Measurements from ENCODE around the gene HORMAD2. TPM values are rescaled to one million over a fixed set of nuclear protein-coding genes. Genes with fewer than 3 reads are reported as not detected.

Gene HORMAD2
- total RNA-seq, 4 donors from 2014 or later, result not detected

DNA sequence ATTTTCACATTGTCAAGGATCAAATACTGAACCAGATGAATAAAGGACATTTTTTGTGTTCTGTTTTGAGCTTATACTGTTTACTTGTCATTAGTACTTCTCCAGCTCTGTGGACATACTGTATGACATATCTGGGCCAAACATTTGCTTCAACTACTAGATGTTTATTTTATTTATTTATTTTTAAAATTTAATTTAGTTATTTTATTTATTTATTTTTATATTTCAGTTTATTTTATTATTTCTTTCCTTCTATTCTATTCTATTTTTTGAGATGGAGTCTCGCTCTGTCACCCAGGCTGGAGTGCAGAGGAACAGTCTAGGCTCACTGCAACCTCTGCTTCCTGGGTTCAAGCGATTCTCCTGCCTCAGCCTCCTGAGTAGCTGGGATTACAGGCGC is 37.0 kb downstream of the HORMAD2 start:
- Histone ChIP-seq H3K27me3 (no peaks in the 10 kb centered on the region), H3K4me3 (no peak overlapping the region), H3K36me3 (no peaks in the 10 kb centered on the region), H3K4me1 (no peaks in the 10 kb centered on the region), H3K9me3 (no peaks in the 10 kb centered on the region), H3K27ac (no peak overlapping the region)
- no peak for DNase-seq (ENCODE audit: low spot score in 2 of 2)
- TF ChIP-seq, protein P1, sequence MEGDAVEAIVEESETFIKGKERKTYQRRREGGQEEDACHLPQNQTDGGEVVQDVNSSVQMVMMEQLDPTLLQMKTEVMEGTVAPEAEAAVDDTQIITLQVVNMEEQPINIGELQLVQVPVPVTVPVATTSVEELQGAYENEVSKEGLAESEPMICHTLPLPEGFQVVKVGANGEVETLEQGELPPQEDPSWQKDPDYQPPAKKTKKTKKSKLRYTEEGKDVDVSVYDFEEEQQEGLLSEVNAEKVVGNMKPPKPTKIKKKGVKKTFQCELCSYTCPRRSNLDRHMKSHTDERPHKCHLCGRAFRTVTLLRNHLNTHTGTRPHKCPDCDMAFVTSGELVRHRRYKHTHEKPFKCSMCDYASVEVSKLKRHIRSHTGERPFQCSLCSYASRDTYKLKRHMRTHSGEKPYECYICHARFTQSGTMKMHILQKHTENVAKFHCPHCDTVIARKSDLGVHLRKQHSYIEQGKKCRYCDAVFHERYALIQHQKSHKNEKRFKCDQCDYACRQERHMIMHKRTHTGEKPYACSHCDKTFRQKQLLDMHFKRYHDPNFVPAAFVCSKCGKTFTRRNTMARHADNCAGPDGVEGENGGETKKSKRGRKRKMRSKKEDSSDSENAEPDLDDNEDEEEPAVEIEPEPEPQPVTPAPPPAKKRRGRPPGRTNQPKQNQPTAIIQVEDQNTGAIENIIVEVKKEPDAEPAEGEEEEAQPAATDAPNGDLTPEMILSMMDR (IDR thresholded peaks at IDR 0.05), result no peak
- TF ChIP-seq POLR2A (IDR thresholded peaks at IDR 0.05) (no peak), EP300 (IDR thresholded peaks at IDR 0.05) (no peak)
- WGBS, 2 donors, result 98 to 99% methylated on average over 3 of the region's 3 CpGs

GRCh38 chr22:30118291-30118690 is 38.0 kb downstream of the HORMAD2 start:
- H3K4me3 ChIP-seq, result no peak overlapping the region
- DNase-seq (ENCODE audit: low spot score in 2 of 2), result no peak
- 56 to 61% methylated on average over 2 of the region's 2 CpGs for WGBS, 2 donors
- no peak overlapping the region for H3K27ac ChIP-seq
- TF ChIP-seq, protein P1 (IDR thresholded peaks at IDR 0.05), result no peak
- TF ChIP-seq POLR2A (IDR thresholded peaks at IDR 0.05) (no peak), EP300 (IDR thresholded peaks at IDR 0.05) (no peak)
- no peaks in the 10 kb centered on the region for H3K27me3 ChIP-seq
- no peaks in the 10 kb centered on the region for H3K9me3 ChIP-seq
- no peaks in the 10 kb centered on the region for H3K36me3 ChIP-seq
- H3K4me1 ChIP-seq, result no peaks in the 10 kb centered on the region

DNA sequence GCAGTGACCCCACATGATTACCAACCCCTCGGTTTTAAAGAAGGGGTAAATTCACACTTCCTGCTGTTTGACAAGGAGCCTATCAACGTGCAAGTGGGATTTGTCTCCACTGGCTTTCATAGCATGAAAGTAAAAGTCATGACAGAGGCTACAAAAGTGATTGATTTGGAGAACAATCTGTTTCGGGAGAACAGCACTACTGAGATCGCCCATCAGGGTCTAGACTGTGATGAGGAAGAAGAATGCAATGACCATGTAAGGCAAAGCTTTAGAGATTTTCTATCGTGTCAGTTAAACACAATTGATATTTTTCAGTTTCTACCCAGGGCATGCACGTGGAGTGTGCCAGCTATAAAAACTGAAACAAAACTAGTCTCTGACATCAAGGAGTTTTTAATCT is 41.7 kb downstream of the HORMAD2 start:
- no peaks in the 10 kb centered on the region for H3K4me1 ChIP-seq
- H3K27ac ChIP-seq, result no peak overlapping the region
- TF ChIP-seq EP300 (IDR thresholded peaks at IDR 0.05) (no peak), POLR2A (IDR thresholded peaks at IDR 0.05) (no peak)
- TF ChIP-seq, protein P1 (IDR thresholded peaks at IDR 0.05), result no peak
- no peak for DNase-seq (ENCODE audit: low spot score in 2 of 2)
- no peaks in the 10 kb centered on the region for H3K9me3 ChIP-seq
- no peak overlapping the region for H3K4me3 ChIP-seq
- H3K27me3 ChIP-seq, result no peaks in the 10 kb centered on the region
- WGBS, 2 donors, result 24 to 32% methylated on average over 6 of the region's 6 CpGs
- no peaks in the 10 kb centered on the region for H3K36me3 ChIP-seq

DNA sequence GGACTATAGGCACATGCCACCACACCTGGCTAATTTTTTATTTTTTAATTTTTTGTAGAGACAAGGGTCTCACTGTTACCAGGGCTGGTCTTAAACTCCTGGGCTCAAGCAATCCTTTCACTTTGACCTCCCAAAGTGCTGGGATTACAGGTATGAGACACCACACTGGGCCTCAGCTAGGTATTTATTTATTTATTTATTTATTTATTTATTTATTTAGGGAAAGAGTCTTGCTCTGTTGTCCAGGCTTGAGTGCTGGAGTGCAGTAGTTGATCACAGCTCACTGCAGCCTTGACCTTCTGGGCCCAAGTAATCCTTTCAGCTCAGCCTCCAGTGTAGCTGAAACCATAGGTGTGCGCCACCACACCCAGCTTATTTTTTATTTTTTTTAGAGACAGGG is 43.2 kb downstream of the HORMAD2 start:
- no peaks in the 10 kb centered on the region for H3K36me3 ChIP-seq
- DNase-seq (ENCODE audit: low spot score in 2 of 2), result no peak
- H3K27ac ChIP-seq, result no peak overlapping the region
- no peak for TF ChIP-seq EP300 (IDR thresholded peaks at IDR 0.05)
- TF ChIP-seq, protein P1 (IDR thresholded peaks at IDR 0.05), result no peak
- no peak for TF ChIP-seq POLR2A (IDR thresholded peaks at IDR 0.05)
- 94 to 96% methylated on average over 1 of the region's 1 CpG for WGBS, 2 donors
- no peaks in the 10 kb centered on the region for H3K27me3 ChIP-seq
- H3K9me3 ChIP-seq, result no peaks in the 10 kb centered on the region
- no peaks in the 10 kb centered on the region for H3K4me1 ChIP-seq
- no peak overlapping the region for H3K4me3 ChIP-seq

DNA sequence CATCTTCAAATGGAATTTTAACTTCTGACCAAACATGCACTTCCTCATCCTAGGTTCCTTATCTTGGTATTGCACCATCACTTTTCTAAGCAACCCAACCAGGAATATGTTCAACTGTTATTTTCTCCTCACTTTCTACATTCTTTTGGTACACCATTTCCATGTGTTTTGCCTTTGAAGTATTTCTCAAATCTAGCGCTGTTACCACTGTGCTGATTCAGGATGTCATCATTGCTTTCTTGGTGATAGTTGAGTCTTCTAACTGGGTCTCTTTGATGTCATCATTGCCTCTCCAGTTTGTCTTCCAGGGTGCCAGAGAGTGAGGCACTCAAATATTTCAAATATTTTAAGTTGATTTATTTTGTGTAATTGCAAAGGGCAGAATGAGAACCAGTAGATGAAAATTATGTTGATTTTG is 47.5 kb downstream of the HORMAD2 start:
- Histone ChIP-seq H3K9me3 (no peaks in the 10 kb centered on the region), H3K4me1 (no peaks in the 10 kb centered on the region), H3K4me3 (no peak overlapping the region), H3K27ac (no peak overlapping the region), H3K36me3 (no peaks in the 10 kb centered on the region), H3K27me3 (no peaks in the 10 kb centered on the region)
- no peak for TF ChIP-seq EP300 (IDR thresholded peaks at IDR 0.05)
- TF ChIP-seq, protein P1 (IDR thresholded peaks at IDR 0.05), result no peak
- no peak for TF ChIP-seq POLR2A (IDR thresholded peaks at IDR 0.05)
- DNase-seq (ENCODE audit: low spot score in 2 of 2), result no peak
- WGBS, 2 donors, result 78 to 88% methylated on average over 1 of the region's 1 CpG

All from tibial nerve (tissue), 4 donors.